Left ventricle myocardium inferior (tissue), 1 donor: ENCODE measurements around the gene ZNF804B. TPM values are rescaled to one million over a fixed set of nuclear protein-coding genes. Genes with fewer than 3 reads are reported as not detected.

Source experiments
- DNase-seq: peaks from one replicate; pipeline ENCODE4 v3.0.0-alpha.2; 2020
- H3K27ac ChIP-seq: fragments of 200-600 bp; replicated peaks from 2 replicates; pipeline ENCODE4 v1.8.0; 2021
- H3K27me3 ChIP-seq: fragments of 200-600 bp; 2 replicates; pipeline ENCODE4 v1.8.0; 2021; ENCODE audit warnings: low read depth
- H3K36me3 ChIP-seq: fragments of 200-600 bp; 2 replicates; pipeline ENCODE4 v1.8.0; 2021
- H3K4me1 ChIP-seq: fragments of 200-600 bp; 2 replicates; pipeline ENCODE4 v1.8.0; 2021
- H3K4me3 ChIP-seq: fragments of 200-600 bp; 2 replicates; pipeline ENCODE4 v1.8.0; 2021; ENCODE audit warnings: mild to moderate bottlenecking, moderate library complexity
- H3K9me3 ChIP-seq: fragments of 200-600 bp; replicated peaks from 2 replicates; pipeline ENCODE4 v1.8.0; 2021
- CTCF ChIP-seq: fragments of 200-600 bp; IDR thresholded peaks from 2 replicates; pipeline ENCODE4 v1.8.0; 2021; ENCODE audit warnings: antibody characterized with exemption, mild to moderate bottlenecking, borderline replicate concordance
- intact Hi-C: fragments of 100-400 bp; cut with micrococcal nuclease; formaldehyde crosslinking; loops from one replicate; pipeline ENCODE4 v1.11.0; 2022
- total RNA-seq: library from RNA; stranded (reverse); fragmentation: NEBNext Ultra II Directional; extraction: Animal tissue kit (Norgen Biotek cat#: 25700); gene quantifications from one replicate; pipeline ENCODE4 v1.2.1, GENCODE V29; 2021
- donor health status: DM: no; HTN: yes; CAD: no; lungs with severe emphysema.

Gene ZNF804B
- total RNA-seq, 1 donor from 2014 or later = not detected

GRCh38 chr7:89308535-89308934, 549.0 kb downstream of the ZNF804B start:
- Histone ChIP-seq H3K27me3 (no peaks in the 10 kb centered on the region), H3K9me3 (no peaks in the 10 kb centered on the region), H3K4me3 (no peak overlapping the region), H3K4me1 (no peaks in the 10 kb centered on the region), H3K36me3 (no peaks in the 10 kb centered on the region), H3K27ac (no peak overlapping the region)
- intact Hi-C loops = no loop called here
- no peak for TF ChIP-seq CTCF
- DNase-seq = no peak

DNA sequence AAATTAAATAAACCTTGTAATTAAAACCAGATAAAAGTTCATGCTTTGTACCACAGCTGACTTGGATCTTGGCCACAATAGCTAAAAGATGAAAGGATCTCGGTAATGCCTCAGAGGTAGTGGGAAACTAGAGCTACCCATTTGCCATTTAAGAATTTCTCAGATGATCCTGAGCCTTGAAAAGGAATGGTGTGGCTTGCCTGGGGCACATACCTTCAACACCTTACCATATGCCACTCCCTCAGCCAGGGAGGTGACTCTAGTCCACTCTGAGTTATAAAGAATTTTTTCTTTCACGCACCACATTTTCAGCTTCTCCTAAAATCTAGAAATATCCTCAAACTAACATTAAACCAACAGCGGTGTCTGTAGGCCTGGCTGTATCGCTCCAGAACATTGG, 552.4 kb downstream of the ZNF804B start:
- Histone ChIP-seq H3K27me3 (no peaks in the 10 kb centered on the region), H3K36me3 (no peaks in the 10 kb centered on the region), H3K4me3 (no peak overlapping the region), H3K4me1 (no peaks in the 10 kb centered on the region), H3K9me3 (peaks cover 11% of the 10 kb centered on the region), H3K27ac (no peak overlapping the region)
- no peak for DNase-seq
- intact Hi-C loops = no loop called here
- TF ChIP-seq CTCF = no peak

GRCh38 chr7:89312551-89312950, 553.1 kb downstream of the ZNF804B start:
- DNase-seq = no peak
- Histone ChIP-seq H3K4me1 (no peaks in the 10 kb centered on the region), H3K9me3 (peaks cover 11% of the 10 kb centered on the region), H3K36me3 (no peaks in the 10 kb centered on the region), H3K4me3 (no peak overlapping the region), H3K27me3 (no peaks in the 10 kb centered on the region), H3K27ac (no peak overlapping the region)
- intact Hi-C loops = no loop called here
- TF ChIP-seq CTCF = no peak

- no peak overlapping the region for H3K27ac ChIP-seq
- no peak overlapping the region for H3K4me3 ChIP-seq
- H3K27me3 ChIP-seq = no peaks in the 10 kb centered on the region
- H3K36me3 ChIP-seq = no peaks in the 10 kb centered on the region
- intact Hi-C loops = no loop called here
- H3K4me1 ChIP-seq = no peaks in the 10 kb centered on the region
- H3K9me3 ChIP-seq = peaks cover 28% of the 10 kb centered on the region
- TF ChIP-seq CTCF = no peak
- DNase-seq = no peak
Observed at GRCh38 chr7:89316584-89317251, 557.2 kb downstream of the ZNF804B start.

DNA sequence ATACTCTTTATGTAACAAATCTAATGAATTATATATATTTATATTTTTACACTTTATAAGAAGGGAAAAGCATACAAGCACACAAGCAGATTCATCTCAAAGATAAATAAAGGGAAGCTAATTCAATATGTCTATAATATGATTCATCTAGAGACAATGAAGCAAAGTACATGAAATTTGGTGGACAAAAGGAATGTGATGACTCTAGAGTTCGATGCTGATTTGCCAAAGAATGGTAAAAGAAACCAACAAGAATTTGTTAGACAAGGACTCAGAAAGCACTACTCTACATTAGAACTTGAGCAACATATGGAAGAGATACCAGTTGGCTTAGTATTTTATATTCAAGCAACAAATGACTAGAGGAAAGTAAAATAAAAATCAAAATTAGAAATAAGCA, 572.5 kb downstream of the ZNF804B start:
- Histone ChIP-seq H3K27me3 (no peaks in the 10 kb centered on the region), H3K27ac (no peak overlapping the region), H3K4me3 (no peak overlapping the region), H3K36me3 (no peaks in the 10 kb centered on the region), H3K9me3 (no peaks in the 10 kb centered on the region), H3K4me1 (no peaks in the 10 kb centered on the region)
- no peak for TF ChIP-seq CTCF
- DNase-seq = no peak
- intact Hi-C loops = no loop called here
